GM19452 (cell line): Measurements from ENCODE around the gene LRRC71.

Experiments used
- ATAC-seq: cut with Tn5 transposase; IDR thresholded peaks from one replicate; pipeline ENCODE4 v1.9.1; 2021; ENCODE audit not compliant: unreplicated experiment

The LRRC71 gene

DNA sequence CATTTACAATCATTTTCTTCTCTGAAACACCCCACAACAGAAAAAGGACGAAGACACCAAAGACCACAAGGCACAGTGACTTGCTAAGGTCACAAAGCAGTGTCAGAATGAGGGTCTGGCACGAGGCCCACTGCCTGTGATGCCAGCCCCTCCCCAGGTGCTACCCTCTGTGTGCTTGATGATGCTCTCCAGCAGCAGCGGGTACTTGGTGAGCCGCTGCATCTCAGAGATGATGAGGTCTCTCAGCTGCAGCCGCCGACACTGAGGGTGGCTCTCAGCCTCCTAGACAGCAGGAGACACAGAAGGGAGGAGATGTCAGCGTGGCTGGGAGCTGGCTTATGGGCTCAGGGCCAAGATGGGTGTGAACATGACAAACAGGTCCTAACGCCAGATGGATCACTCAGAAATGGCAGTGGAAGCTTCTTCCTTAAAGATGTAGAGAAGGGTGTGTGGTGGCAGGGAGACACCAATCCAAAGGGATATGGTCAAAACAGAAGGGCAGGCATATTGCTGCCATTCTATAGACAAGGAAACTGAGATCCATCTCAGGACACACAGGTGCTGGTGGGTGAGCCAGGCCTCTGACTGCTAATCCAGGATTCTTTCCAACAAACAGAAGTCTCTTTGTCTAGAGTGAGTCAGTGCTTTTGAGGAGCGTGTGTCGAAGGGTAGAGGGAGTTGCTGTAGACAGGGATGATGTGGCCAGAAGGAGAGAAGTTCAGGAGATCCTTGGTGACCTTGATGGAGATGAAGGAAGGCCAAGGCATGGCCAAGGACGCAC lies 25.6 kb downstream of the LRRC71 start:
- ATAC-seq, result no peak

DNA sequence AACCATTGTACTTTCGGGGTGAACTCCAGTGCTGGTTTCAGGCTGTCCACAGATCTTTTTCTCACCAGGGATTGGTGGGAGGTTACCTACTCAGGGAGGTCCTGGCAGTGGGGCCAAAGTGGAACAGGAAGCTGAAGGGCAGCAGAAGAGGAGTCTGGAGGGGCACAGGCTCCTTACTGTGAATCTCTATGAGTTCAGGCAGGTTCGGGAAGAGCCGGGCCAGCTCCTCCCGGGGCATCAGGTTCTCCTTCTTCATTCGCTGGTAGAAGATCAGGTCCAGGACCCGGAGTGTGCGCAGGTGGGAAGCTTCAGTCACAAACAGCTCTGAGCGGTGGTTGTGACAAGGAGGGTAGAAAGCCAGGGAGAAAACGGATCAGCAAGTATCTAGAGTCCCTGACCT lies 26.7 kb downstream of the LRRC71 start:
- no peak for ATAC-seq

DNA sequence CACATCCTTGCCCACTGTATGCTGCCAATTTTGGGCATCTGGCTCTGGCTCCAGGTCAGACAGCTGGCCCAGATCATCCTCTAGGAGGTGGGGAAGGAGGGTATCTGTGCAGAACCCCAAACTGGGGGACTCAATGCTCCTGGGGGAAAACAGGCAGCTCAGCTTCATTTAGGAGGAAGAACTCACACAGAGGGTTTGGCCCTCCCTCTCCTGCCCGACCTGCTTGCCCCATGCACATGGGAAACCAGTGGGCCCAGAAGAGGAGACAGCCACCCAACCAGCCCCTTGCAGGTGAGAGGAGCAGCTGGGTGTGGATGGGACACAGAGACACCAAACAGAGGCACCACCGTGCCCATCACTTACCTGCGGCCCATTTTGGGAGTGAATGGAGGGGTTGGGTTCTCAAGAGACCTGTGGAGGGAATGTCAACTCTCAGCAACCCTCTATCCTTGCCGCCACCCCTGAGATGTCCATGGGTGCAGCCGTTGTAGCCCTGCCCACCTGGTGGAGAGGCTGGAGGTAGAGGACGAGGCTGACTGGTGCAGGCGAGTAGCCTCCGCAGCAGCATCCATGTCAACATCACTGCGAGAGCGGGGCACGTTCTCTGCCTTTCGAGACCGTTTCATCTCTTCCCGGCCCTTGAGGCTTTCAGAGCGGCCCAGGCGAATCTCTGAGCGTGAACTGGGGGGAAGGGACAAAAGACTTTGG lies 27.5 kb downstream of the LRRC71 start:
- ATAC-seq, result no peak

DNA sequence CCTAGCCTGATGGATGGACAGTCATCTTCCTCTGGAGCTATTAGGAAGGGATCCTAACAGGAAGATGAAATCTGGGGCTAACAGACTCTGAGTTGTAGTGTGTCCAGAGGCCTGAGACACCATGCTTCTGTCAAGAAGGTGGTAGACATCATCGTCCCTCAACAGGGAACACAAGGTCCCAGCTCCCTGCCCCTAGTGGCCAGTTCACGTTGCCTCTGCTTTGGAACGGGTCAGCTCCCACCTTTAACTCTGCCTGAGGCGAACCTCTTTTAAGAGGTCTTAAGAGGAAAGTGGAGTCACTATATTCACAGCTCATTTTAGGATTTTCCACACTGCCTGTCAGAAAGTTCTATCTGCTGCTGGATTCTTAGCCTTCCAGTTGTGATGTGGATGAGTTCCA lies 28.3 kb downstream of the LRRC71 start:
- no peak for ATAC-seq

DNA sequence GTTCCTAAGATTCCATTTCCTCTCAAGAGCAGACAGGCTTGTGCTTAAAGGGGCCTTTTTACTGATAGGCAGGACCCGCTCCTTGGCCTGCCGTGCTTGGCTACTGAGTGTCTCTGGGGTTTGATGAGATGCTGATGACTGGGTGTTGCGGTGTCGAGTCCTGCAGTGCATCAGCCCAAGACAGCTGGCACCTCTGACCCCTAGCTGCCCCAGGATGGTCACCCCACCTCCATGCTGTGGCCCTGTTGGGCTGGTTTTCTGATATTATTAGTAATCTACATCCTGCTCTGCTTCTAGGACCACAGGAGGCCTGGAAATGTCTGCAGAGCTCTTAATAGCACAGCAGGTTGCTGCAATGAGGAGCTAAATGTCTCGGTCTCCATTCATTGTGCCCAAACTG lies 28.7 kb downstream of the LRRC71 start:
- ATAC-seq, result no peak

DNA sequence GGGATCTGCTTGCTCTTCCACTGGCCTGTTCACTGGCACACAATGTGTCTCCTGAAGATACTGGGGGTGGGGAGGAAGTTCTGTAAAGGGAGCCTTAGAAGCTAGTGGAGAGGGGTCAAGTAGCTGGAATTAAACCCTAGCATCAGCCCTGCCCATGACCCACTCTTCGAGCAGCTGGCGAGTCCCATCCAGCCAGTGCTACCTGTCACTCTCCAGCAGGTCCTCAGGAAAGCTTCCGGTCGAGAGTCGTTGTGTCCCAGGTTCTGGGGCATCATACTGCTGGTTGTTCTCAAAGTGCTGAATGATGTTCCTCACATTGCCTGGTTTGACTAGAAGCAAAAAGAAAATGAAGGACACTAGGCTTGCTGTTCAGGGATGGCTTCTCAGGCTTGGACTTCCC lies 30.9 kb downstream of the LRRC71 start:
- ATAC-seq, result no peak

DNA sequence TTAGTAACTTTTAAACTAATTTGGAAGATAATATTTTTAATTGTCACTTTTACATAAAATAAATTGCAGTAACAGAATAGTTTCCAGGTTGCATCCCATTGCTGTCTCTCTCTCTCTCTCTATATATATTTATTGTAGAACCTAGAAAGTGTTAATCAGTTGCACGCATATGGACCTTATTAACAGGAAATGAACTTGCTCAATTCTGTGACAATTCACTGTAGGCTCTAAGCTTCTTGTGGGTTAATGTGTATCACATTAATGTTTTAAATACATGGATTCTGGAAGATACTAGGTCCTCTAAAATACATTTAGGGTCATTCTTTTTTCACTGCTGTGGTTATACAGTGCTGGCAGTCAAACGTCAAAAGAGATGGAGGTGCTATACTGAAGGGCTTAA lies 33.1 kb downstream of the LRRC71 start:
- ATAC-seq, result no peak

DNA sequence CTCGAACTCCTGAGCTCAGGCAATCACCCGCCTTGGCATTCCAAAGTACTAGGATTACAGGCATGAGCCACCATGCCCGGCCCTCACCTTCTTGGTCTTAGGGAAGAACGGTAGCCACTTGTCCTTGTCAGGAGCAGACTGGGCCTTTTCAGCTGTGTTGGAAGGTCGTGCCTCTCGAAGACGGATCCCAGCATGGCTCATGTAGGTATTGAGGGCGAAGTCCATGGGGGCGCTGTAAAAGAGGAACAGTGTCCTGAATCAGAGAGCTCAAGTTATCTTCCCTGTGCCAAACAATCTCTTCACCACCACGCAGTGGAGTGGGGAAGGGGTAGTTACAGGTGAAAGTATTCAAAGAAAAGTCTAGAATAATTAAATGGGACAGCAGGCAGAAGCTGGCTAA lies 35.9 kb downstream of the LRRC71 start:
- no peak for ATAC-seq

DNA sequence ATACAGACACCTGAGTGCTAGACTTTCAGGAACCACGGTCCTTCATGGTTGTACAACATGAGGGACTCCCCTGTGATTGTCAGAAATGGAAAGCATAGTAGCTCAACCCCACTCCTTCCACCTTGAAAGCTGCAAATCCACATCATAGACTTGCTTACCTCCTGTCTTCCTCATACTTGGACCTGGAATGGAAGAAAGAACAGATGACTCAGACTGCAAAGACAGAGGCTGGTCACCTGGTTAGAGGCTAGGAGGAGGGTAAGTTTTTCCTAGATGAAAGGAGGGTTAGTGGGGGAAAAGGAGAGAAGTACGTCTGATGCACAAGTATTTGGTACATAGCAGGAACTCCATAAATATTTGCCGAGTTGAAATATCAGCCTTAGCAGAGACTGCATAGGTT lies 37.2 kb downstream of the LRRC71 start:
- ATAC-seq, result no peak

DNA sequence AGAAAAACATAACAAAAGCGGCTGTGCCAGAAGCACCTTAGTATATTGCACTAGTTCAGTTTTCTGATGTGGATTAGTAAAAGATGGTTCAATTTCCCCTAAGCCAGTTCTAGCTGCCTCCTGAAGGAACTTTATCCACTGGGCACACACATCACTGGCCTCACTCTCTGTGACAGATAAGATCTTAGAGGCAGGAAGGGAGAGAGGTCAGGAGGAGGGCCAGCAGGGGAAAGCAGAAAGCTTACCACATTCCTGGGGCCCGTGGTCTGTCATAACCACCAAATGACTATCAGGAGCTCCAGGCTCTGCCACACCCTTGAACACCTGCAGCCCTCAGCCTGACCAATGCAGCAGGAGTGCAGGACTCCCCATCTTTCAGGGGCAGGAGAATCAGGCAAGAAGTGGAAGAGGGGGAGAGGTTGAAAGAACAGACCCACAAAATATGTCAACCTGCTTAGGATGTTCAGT lies 37.8 kb downstream of the LRRC71 start:
- ATAC-seq, result no peak

DNA sequence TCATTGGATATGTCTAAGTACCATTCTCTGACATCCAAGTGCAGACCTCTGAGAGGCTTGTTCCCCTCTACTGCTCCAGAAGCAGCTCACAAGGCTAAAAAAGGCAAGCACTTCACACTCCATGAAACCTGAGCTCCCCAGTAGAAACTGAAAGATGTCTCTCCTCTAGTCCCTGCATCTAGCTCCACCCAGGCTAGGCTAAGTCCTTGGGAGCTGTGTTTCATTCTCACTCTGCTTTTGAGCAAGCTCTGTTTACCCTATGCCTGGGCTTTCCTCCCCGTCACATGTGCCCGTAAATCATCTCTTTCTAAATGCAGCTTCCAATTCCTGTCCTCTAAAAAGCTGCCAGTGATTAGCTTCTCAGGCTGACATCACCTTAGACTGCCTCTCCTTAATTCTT lies 39.0 kb downstream of the LRRC71 start:
- no peak for ATAC-seq

DNA sequence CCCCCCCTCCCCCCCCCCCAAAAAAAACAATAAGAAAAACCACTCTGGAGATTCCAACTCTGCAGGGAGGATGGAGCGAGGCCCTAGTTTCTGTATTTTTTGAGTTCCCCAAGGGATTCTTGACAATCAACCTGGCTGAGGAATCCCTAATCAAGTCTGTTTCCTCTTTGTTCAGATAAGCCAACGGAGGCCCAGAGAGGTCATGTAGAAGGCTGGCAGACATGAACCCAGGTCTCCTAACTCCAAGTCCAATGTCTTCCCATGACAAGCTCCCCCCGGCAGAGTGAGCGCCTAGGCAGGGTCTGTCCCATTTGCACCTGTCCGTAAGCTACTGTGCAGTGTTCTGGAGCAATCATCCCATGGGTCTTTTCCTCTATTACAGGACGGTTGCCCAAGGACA lies 39.5 kb downstream of the LRRC71 start:
- ATAC-seq, result no peak

DNA sequence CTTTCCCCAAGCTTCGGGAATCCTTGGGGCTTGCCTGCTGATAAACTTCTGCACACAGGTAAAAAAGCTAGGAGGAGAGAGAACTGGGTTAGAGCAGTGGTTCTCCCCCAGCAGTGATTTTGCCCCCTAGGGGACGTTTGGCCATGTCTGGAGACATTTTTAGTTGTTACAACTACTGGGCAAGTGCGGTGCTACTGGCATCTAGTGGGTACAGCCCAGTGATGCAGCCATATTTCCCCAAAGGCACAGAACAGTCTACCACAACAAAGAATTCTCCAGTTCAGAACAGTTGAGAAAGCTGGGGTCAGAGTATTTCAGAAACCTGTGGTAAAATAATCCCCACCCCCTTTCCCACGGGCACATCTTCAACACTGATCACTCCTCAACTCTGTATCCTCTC lies 41.3 kb downstream of the LRRC71 start:
- no peak for ATAC-seq

DNA sequence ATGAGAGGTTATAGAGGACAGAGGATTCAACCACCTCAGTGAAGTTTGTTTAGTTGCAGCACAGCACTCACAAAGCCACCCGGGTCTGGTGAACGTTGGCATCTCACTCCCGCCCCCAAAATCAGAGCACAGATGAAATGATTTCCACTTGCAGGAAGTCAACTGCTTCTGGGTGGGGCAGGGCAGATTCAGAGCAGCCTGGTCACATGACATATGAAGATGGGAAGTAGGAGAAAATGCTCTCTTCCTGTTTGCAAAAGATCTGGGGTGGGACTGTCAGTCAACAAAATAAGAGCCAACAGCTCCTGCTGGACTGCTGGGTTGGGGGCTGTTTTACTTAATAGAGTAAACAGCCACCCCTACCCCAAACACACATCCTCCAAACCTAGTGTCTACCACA lies 43.2 kb downstream of the LRRC71 start:
- ATAC-seq, result no peak

DNA sequence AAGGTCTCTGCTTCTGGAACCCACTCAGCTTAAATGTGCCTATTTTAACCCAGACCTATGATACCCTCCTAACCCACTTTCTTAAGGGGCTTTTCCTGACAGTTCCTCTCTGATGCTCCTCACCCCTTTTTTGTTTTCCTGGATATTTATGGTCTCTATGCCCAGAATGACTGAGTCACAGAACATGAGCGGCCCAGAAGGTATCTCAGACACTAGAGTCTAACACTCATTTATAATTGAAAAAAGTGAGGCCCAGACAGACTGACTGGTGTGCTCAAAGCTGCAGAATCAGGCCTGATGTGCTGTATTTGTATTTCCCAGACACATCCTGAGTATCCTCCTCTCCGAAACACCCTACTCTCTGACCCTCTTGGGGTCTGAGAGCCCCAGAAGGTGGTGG lies 44.0 kb downstream of the LRRC71 start:
- ATAC-seq, result no peak

DNA sequence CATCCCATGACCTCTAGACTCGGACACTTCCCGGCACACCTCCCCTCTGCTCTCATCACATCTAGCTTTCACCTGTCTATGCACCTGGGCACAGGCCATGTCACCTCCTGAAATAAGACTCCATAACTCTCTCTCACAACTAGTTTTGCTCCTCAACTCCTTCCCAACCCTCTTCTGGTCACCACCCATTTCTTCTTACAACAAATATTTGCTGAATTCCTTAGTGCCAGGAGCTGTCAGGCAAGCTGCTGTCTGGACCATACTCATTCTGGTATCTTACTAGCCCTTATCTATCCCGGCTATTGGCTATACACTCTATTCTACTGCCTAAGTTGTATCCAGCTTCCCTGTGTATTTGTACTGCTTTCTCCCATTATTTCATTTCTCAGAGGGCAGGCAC lies 49.1 kb downstream of the LRRC71 start:
- no peak for ATAC-seq

DNA sequence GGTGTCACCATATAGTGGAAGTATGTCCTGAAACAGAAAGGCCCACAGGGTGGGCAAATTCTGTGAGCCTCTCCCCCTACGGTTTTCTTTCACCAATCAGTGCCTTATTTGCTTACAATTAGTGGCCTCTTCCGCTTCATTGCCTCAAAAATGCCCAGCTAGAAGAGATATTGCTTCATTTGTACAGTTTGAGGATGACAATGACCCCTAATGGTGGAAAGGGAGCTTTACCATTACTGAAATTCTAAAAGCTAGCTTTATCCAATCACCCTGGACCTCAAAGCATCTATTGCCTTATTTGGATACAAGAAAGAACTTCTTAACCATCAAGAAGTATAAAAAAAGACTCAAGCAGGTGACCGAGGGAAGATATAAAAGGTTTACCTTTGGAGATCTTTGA lies 49.6 kb downstream of the LRRC71 start:
- no peak for ATAC-seq

DNA sequence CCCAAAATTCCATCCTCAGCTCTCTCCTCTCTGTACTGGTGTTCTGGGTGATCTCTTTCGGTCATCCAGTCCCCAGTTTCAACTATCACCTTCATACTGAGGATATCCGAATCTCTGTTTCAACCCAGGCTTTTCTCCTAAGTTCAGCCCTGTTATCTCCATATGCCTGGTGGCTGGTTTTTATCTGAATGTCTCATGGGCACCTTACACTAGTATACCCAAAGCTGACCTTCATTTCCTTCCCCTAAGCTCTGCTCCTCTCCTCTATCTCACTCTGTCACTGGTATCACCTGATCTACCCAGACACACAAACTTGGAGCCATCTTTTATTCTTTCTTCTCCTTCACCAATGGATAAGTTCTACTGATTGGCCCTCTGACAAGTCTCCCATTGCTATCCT lies 53.0 kb downstream of the LRRC71 start:
- ATAC-seq, result no peak

DNA sequence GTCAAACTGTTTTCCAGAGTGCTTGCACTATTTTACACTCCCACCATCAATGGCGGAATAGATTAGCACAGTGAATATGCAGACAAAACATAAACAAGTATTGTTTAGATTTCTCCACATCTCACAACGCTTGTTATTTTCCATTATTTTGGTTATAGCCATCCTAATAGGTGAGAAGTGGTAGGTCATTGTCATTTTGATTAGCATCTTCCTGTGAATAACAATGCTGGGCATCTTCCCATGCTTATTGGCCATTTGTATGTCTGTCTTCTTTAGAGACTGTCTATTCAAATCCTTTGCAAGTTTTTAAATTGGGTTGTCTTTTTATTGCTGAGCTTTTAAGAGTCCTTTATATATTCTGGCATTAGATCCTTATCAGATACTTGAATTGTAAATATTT lies 54.7 kb downstream of the LRRC71 start:
- no peak for ATAC-seq

DNA sequence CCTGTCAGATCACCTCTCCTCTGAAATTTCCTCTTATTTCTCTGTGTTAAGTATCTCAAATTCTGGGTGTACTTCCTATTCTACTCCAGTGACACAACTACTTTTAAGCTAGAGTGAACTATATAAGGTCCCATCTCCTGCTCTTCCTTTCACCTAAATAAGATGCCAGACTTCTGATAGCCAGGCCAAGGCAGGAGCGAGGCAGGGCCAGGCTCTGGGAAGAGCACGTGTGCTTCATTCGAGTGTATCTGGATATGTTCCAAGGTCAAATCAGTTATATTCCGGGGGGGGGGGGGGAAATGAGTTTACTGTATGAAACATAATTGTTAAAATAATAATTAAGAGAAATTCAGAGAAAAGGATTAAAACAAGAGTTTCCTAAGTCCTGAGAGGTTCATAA lies 60.1 kb downstream of the LRRC71 start:
- ATAC-seq, result no peak
